Stimulated activated CD4-positive, alpha-beta T cell treated with anti-CD3 and anti-CD28 coated beads, Interleukin-4, amount 100 ng/mL, for 1 hour (primary cell): ENCODE results near the gene UGT1A8.
"Not testable (repeated sequence)": the region's sequence is repeated elsewhere in the genome, so short reads cannot be mapped to it uniquely, and the experiment has no call there.

Source experiments
- DNase-seq: peaks from one replicate; pipeline ENCODE4 v3.0.0-alpha.2; 2020

The UGT1A8 gene

GRCh38 chr2:233646033-233646432 lies 28.6 kb downstream of the UGT1A8 start:
- not testable (repeated sequence) for DNase-seq

- DNase-seq: no peak
Observed at GRCh38 chr2:233650981-233651380, 33.5 kb downstream of the UGT1A8 start.

GRCh38 chr2:233651430-233651829 lies 34.0 kb downstream of the UGT1A8 start:
- DNase-seq: no peak

GRCh38 chr2:233654501-233654900 lies 37.1 kb downstream of the UGT1A8 start:
- DNase-seq: no peak

GRCh38 chr2:233655043-233655442 lies 37.6 kb downstream of the UGT1A8 start:
- DNase-seq: no peak

GRCh38 chr2:233655943-233656342 lies 38.5 kb downstream of the UGT1A8 start:
- not testable (repeated sequence) for DNase-seq

GRCh38 chr2:233656443-233656842 lies 39.0 kb downstream of the UGT1A8 start:
- no peak for DNase-seq

GRCh38 chr2:233658610-233659009 lies 41.2 kb downstream of the UGT1A8 start:
- no peak for DNase-seq

GRCh38 chr2:233663911-233664310 lies 46.5 kb downstream of the UGT1A8 start:
- DNase-seq: no peak

- DNase-seq: no peak
Observed at GRCh38 chr2:233668605-233669260, 51.3 kb downstream of the UGT1A8 start.

- no peak for DNase-seq
Observed at GRCh38 chr2:233671290-233672161, 54.1 kb downstream of the UGT1A8 start, which contains the start of gene UGT1A9. UGT1A9 (plus strand) TSS chr2:233671898; CDS start chr2:233671935, 37 bp downstream.

GRCh38 chr2:233672886-233673285 lies 55.5 kb downstream of the UGT1A8 start:
- no peak for DNase-seq

GRCh38 chr2:233673896-233674295 lies 56.5 kb downstream of the UGT1A8 start:
- DNase-seq: no peak

- no peak for DNase-seq
Observed at GRCh38 chr2:233674314-233674713, 56.9 kb downstream of the UGT1A8 start.

GRCh38 chr2:233674995-233675394 lies 57.6 kb downstream of the UGT1A8 start:
- DNase-seq: no peak

- DNase-seq: no peak
Observed at GRCh38 chr2:233676046-233676445, 58.6 kb downstream of the UGT1A8 start.

GRCh38 chr2:233679196-233679595 lies 61.8 kb downstream of the UGT1A8 start:
- no peak for DNase-seq

- no peak for DNase-seq
Observed at GRCh38 chr2:233680361-233681045, 63.1 kb downstream of the UGT1A8 start.

- no peak for DNase-seq
Observed at GRCh38 chr2:233681521-233682099, 64.2 kb downstream of the UGT1A8 start, which contains the start of gene UGT1A7. UGT1A7 (plus strand) TSS chr2:233681901; CDS start chr2:233681938, 37 bp downstream.

- no peak for DNase-seq
Observed at GRCh38 chr2:233684640-233685039, 67.2 kb downstream of the UGT1A8 start.

- no peak for DNase-seq
Observed at GRCh38 chr2:233686928-233687327, 69.5 kb downstream of the UGT1A8 start.

- DNase-seq: no peak
Observed at GRCh38 chr2:233688341-233688740, 70.9 kb downstream of the UGT1A8 start.

- no peak for DNase-seq
Observed at GRCh38 chr2:233689031-233689430, 71.6 kb downstream of the UGT1A8 start.
